GM19468 (cell line): ENCODE data around the gene TTC34.
"Not testable (repeated sequence)": the region's sequence is repeated elsewhere in the genome, so short reads cannot be mapped to it uniquely, and the experiment has no call there.

Source experiments
- ATAC-seq: cut with Tn5 transposase; IDR thresholded peaks from one replicate; pipeline ENCODE4 v1.9.1; 2021; ENCODE audit warnings: mild to moderate bottlenecking, moderate library complexity, moderate number of reproducible peaks; ENCODE audit not compliant: unreplicated experiment; ENCODE audit errors: extremely low read depth

The TTC34 gene

DNA sequence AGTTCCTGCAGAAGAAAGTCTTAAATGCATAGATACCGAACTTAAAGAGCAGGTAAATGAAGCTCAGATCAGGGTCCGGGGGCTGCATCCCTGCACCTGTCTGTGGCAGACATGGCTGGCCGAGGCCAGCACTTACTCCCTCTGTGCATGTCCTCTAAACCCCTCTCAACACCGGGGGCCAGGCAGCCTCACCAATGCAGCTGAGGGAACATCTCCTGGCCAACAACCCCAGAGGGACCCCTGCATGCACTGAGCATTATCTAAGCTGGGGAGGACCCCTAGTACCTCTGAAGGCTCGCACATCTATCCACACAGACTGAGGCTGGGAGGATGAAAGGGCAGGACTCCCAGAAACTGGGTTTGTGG, 18.4 kb downstream of the TTC34 start:
- no peak for ATAC-seq

DNA sequence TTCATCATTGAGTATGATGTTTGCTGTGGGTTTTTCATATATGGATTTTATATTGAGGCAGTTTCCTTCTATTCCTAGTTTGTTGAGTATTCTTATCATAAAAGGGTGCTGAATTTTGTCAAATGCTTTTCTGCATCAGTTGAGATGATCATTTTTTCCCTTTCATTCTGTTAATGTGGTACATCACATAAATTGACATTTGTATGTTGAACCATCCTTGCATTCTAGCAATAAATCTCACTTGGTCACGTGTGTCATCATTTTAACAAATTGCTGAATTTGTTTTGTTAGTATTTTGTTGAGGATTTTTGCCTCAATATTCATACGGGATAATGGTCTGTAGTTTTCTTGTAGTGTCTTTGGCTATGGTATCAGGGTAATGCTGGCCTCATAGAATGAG, 19.9 kb downstream of the TTC34 start:
- ATAC-seq: no peak

DNA sequence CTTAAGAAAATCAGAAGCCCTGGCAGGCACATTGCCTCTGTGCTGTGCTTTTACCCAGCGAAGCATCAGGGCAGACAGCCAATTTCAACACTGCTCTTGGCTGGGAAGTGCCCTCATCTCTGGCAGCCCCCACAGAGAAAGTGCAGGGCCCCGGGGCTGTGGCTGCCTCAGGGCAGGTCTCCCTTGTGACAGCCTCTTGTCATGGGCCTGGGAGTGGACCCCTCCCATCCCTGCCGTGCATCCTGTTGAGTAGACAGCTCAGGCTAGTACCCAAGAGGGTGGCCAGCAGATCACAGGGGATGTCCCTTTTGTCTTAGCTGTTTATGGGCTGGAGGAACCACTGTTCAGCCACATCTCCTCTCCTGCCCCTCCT, 23.3 kb downstream of the TTC34 start:
- ATAC-seq: no peak

GRCh38 chr1:2777424-2778219, 23.9 kb downstream of the TTC34 start:
- ATAC-seq: no peak

DNA sequence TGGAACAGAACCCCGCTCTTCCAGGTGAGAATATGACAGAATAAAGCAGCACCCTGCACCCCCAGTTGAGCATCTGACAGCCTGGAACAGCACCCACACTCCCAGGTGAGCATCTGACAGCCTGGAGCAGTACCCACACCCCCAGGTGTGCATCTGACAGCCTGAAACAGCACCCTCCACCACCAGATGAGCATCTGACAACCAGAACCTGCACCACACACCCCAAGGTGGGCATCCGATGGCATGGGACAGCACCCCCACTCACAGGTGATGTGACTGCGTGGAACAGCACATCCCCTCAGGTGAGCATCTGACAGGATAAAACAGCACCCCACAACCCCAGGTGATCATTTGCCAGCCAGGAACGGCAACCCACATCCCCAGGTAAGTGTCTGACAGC, 26.2 kb downstream of the TTC34 start:
- not testable (repeated sequence) for ATAC-seq

- not testable (repeated sequence) for ATAC-seq
Measured at GRCh38 chr1:2768052-2768451, 33.4 kb downstream of the TTC34 start.

DNA sequence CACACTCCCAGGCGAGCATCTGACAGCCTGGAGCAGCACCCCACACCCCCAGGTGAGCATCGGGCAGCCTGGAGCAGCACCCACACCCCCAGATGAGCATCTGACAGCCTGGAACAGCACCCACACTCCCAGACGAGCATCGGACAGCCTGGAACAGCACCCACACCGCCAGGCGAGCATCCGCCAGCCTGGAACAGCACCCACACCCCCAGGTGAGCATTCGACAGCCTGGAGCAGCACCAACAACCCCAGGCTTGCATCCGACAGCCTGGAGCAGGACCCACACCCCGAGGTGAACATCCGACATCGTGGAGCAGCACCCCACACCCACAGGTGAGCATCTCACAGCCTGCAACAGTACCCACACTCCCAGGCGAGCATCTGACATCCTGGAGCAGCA, 42.1 kb downstream of the TTC34 start:
- ATAC-seq: not testable (repeated sequence)

GRCh38 chr1:2757519-2757918, 44.0 kb downstream of the TTC34 start:
- not testable (repeated sequence) for ATAC-seq

GRCh38 chr1:2755426-2755825, 46.1 kb downstream of the TTC34 start:
- not testable (repeated sequence) for ATAC-seq

- ATAC-seq: not testable (repeated sequence)
Measured at GRCh38 chr1:2754597-2754996, 46.9 kb downstream of the TTC34 start.

GRCh38 chr1:2752503-2752902, 49.0 kb downstream of the TTC34 start:
- ATAC-seq: not testable (repeated sequence)

DNA sequence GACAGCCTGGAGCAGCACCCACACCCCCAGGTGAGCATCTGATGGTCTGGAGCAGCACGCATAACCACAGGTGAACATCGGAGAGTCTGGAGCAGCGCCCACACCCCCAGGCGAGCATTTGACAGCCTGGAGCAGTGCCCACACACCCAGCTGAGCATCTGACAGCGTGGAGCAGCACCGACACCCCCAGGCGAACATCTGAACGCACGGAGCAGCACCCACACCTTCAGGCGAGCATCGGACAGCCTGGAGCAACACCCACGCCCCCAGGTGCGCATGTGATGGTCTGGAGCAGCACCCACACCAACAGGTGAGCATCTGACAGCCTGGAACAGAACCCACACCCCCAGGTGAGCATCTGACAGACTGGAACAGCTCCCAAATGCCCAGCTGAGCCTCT, 49.6 kb downstream of the TTC34 start:
- not testable (repeated sequence) for ATAC-seq

DNA sequence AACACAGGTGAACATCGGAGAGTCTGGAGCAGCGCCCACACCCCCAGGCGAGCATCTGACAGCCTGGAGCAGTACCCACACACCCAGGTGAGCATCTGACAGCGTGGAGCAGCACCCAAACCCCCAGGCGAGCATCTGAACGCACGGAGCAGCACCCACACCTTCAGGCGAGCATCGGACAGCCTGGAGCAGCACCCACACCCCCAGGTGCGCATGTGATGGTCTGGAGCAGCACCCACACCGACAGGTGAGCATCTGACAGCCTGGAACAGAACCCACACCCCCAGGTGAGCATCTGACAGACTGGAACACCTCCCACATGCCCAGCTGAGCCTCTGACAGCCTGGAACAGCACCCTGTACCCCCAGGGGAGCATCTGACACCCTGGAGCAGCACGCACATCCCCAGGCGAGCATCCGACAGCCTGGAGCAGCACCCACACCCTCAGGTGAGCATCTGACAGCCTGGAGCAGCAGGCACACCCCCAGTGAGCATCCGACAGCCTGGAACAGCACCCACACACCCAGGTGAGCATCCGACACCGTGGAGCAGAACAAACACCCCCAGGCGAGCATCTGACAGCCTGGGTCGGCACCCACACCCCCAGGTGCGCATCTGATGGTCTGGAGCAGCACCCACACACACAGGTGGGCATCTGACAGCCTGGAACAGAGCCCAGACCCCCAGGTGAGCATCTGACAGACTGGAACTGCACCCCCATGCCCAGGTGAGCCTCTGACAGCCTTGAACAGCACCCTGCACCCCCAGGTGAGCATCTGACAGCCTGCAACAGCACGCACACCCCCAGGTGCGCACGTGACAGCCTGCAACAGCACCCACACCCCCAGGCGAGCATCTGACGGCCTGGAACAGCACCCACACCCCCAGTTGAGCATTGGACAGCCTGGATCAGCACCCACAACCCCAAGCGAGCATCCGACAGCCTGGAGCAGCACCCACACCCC, 50.4 kb downstream of the TTC34 start:
- not testable (repeated sequence) for ATAC-seq

- ATAC-seq: not testable (repeated sequence)
Measured at GRCh38 chr1:2750041-2750680, 51.3 kb downstream of the TTC34 start.

- not testable (repeated sequence) for ATAC-seq
Measured at GRCh38 chr1:2748626-2749025, 52.9 kb downstream of the TTC34 start.

DNA sequence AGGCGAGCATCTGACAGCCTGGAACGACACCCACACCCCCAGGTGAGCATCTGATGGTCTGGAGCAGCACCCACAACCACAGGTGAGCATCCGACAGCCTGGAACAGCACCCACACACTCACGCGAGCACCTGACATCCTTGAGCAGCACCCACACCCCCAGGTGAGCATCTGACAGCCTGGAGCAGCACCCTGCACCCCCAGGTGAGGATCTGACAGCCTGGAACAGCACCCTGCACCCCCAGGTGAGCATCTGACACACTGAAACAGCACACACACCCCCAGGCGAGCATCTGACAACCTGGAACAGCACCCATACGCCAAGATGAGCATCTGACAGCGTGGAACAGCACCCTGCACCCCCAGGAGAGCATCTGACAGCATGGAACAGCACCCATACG, 106.7 kb downstream of the TTC34 start:
- not testable (repeated sequence) for ATAC-seq

GRCh38 chr1:2690180-2690579, 111.3 kb downstream of the TTC34 start:
- ATAC-seq: not testable (repeated sequence)

DNA sequence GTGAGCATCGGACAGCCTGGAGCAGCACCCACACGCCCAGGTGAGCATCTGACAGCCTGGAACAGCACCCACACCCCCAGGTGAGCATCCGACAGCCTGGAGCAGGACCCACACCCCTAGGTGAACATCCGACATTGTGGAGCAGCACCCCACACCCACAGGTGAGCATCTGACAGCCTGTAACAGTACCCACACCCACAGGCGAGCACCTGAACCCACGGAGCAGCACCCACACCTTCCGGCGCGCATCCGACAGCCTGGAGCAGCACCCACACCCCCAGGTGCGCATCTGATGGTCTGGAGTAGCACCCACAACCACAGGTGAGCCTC, 113.2 kb downstream of the TTC34 start:
- ATAC-seq: not testable (repeated sequence)

DNA sequence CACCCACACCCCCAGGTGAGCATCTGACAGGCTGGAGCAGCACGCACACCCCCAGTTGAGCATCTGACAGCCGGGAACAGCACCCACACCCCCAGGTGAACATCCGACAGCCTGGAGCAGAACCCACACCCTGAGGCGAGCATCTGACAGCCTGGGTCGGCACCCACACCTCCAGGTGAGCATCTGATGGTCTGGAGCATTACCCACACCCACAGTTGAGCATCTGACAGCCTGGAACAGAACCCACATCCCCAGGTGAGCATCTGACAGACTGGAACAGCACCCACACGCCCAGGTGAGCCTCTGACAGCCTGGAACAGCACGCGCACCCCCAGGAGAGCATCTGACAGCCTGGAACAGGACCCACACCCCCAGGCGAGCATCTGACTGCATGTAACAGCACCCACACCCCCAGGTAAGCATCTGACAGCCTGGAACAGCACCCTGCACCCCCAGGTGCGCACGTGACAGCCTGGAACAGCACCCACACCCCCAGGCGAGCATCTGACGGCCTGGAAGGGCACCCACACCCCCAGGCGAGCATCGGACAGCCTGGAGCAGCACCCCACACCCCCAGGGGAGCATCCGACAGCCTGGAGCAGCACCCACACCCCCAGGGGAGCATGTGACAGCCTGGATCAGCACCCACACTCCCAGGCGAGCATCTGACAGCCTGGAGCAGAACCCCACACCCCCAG, 113.7 kb downstream of the TTC34 start:
- not testable (repeated sequence) for ATAC-seq

DNA sequence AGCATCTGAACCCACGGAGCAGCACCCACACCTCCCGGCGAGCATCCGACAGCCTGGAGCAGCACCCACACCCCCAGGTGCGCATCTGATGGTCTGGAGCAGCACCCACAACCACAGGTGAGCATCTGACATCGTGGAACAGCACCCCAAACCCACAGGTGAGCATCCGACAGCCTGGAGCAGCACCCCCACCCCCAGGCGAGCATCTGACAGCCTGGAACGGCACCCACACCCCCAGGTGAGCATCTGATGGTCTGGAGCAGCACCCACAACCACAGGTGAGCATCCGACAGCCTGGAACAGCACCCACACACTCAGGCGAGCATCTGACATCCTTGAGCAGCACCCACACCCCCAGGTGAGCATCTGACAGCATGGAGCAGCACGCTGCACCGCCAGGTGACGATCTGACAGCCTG, 114.3 kb downstream of the TTC34 start:
- ATAC-seq: not testable (repeated sequence)
